Epithelial cell of proximal tubule (primary cell): ENCODE measurements around the gene AFAP1. TPM values are rescaled to one million over a fixed set of nuclear protein-coding genes. Genes with fewer than 3 reads are reported as not detected.

Experiments used
- DNase-seq: peaks from one replicate; pipeline ENCODE4 v3.0.0-alpha.2; 2011; ENCODE audit warnings: low read depth
- H3K4me3 ChIP-seq: 2 replicates; pipeline ENCODE4 v1.5.1; 2011; ENCODE audit warnings: low read depth, mild to moderate bottlenecking, low read length
- total RNA-seq: library from RNA; depleted of rRNA; stranded (reverse); fragments of >200 nt; gene quantifications from 2 replicates; pipeline ENCODE4 v1.2.3, GENCODE V29; 2015
- TF ChIP-seq, protein P1 (sequence below): conservative IDR thresholded peaks from 2 replicates; pipeline ENCODE4 v1.5.1; 2012; ENCODE audit warnings: low read depth, mild to moderate bottlenecking, low read length

Gene AFAP1
- total RNA-seq, 1 donor from 2014 or later = 26.2 TPM

- H3K4me3 ChIP-seq = no peak overlapping the region
- TF ChIP-seq, protein P1, sequence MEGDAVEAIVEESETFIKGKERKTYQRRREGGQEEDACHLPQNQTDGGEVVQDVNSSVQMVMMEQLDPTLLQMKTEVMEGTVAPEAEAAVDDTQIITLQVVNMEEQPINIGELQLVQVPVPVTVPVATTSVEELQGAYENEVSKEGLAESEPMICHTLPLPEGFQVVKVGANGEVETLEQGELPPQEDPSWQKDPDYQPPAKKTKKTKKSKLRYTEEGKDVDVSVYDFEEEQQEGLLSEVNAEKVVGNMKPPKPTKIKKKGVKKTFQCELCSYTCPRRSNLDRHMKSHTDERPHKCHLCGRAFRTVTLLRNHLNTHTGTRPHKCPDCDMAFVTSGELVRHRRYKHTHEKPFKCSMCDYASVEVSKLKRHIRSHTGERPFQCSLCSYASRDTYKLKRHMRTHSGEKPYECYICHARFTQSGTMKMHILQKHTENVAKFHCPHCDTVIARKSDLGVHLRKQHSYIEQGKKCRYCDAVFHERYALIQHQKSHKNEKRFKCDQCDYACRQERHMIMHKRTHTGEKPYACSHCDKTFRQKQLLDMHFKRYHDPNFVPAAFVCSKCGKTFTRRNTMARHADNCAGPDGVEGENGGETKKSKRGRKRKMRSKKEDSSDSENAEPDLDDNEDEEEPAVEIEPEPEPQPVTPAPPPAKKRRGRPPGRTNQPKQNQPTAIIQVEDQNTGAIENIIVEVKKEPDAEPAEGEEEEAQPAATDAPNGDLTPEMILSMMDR = no peak
- no peak for DNase-seq
Measured at GRCh38 chr4:7906171-7906701, 33.4 kb downstream of the AFAP1 start.

DNA sequence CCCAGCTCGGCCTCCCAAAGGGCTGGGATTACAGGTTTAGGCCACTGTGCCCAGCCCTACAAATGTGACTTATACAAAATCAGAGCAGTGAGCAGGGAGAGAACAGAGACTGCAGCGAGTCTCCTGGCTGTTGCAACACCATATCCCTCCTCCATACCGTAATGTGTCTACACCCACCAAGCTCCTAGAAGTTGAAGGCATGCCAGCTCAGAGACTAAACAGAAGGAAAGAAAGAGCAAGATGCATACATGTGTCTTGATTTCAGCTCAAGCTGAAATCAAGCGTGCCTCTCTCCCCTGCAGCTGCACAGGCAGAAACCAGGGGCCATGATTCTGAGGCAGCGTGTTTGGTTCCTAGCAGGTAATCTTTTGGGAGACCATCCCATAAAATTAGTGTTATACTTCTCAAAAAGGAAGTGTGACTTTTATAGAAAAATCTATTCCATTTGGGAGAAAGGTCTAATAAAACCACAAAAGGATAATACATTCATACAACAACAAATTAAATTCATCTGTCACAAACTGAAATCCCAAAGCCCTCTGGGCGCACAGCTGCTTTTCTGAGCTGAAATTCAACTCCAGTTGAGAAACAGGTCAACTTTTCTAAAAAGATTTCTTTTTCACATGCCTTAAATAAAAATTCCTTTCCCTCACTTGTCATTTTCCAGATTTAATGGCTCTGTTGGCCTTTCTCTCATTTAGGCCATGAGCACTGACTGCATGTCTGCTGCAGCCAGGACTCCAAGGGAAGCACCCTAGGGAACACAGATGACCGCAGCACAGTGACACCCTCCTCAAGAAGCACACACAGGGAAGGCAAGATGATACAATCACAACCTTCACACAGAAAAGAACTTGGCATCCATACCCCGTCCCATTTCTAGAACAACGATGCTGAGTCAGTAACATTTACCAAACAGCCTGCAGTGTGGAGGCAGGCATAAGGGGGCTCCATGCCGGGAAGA lies 34.4 kb downstream of the AFAP1 start:
- TF ChIP-seq, protein P1 = no peak
- no peak for DNase-seq
- no peak overlapping the region for H3K4me3 ChIP-seq

DNA sequence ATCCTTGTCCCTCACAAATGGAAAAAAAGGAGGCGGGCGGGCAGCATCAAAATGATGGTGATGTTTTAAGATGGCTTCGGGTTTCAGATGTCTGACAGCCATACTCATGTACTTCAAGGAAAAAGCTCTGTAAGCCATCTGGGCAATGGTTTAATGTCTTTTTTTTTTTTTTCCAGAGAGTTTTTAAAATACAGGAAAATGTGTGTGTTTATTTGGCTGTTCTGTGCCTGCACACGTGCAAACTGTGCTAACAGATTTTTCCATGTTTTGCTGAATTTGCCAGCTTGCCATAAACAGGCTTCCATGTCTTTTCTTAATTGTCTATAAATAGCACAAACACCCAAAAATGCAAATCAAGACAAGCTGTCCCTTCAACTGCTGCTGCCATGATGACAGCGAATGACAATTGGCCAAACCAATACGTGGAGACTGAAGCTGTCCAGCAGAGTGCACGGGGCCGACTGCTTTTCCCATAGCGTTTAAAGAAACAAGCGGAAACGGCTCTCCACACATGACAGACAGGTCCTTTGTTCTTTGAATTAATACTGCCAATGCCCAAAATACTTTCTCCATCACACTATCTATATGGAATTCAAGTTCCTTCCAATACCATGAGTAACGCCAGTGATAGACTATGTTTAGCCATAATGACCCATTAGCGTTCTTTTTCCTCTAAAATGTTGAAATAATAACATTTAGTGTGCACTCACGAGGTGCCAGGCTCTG lies 35.7 kb downstream of the AFAP1 start:
- no peak overlapping the region for H3K4me3 ChIP-seq
- TF ChIP-seq, protein P1 = no peak
- no peak for DNase-seq

GRCh38 chr4:7902826-7903225 lies 36.8 kb downstream of the AFAP1 start:
- no peak for DNase-seq
- TF ChIP-seq, protein P1 = no peak
- H3K4me3 ChIP-seq = no peak overlapping the region

GRCh38 chr4:7902101-7902553 lies 37.5 kb downstream of the AFAP1 start:
- TF ChIP-seq, protein P1 = no peak
- DNase-seq = no peak
- no peak overlapping the region for H3K4me3 ChIP-seq

GRCh38 chr4:7901311-7901885 lies 38.3 kb downstream of the AFAP1 start:
- TF ChIP-seq, protein P1 = no peak
- no peak overlapping the region for H3K4me3 ChIP-seq

More at GRCh38 chr4:7901311-7901885, 38.3 kb downstream of the AFAP1 start:
- no peak for DNase-seq
